Erythroblast (primary cell): ENCODE results near the gene RUBCNL.

Experiments
- GATA1 ChIP-seq: IDR thresholded peaks from 2 replicates; pipeline ENCODE4 v1.6.1; 2011; ENCODE audit warnings: low read depth, mild to moderate bottlenecking, control low read depth, low read length, moderate library complexity
- POLR2A ChIP-seq: IDR thresholded peaks from 2 replicates; pipeline ENCODE4 v1.6.1; 2011; ENCODE audit warnings: mild to moderate bottlenecking, low read length

- TF ChIP-seq POLR2A = no peak
- TF ChIP-seq GATA1 = no peak
These were observed 41.7 kb downstream of the RUBCNL start for GRCh38 chr13:46345398-46345797.
